GM13976 (cell line): ENCODE results near the gene GPR68.
"Not testable (repeated sequence)": the region's sequence is repeated elsewhere in the genome, so short reads cannot be mapped to it uniquely, and the experiment has no call there.

Experiments used
- DNase-seq: peaks from one replicate; pipeline ENCODE4 v3.0.0; 2012; ENCODE audit warnings: low spot score
- in situ Hi-C: fragments of 300-500 bp; cut with MboI; formaldehyde crosslinking; loops from one replicate; pipeline ENCODE4 v1.12.0; 2022; ENCODE audit warnings: low sequenced_read_pairs, mixed read lengths, inconsistent platforms; ENCODE audit not compliant: unreplicated experiment
- TF ChIP-seq, protein P1 (sequence below): IDR thresholded peaks from 2 replicates; pipeline ENCODE4 v1.5.1; 2012; ENCODE audit warnings: borderline replicate concordance, mild to moderate bottlenecking; ENCODE audit not compliant: insufficient read depth; ENCODE audit errors: extremely low read depth, missing control alignments, control extremely low read depth

Gene GPR68

DNA sequence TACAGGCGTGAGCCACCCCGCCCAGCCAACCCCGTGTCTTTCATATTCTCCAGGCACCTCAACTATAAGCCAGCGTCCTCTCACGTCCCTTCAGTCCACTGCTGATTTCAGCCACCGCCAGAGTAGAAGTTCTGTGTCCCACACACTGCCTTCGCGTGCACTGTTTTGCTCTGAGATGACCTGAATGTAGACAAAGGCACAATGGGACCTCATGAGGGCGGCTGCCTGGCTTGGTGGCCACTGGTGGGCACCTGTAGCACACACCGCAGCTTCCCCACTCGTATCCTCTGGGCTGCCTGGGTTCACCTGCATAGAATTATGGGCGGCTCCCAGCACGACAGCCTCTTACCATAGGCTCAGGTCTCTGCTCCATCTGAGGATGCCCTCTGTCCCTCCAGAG, 57.2 kb downstream of the GPR68 start:
- TF ChIP-seq, protein P1, sequence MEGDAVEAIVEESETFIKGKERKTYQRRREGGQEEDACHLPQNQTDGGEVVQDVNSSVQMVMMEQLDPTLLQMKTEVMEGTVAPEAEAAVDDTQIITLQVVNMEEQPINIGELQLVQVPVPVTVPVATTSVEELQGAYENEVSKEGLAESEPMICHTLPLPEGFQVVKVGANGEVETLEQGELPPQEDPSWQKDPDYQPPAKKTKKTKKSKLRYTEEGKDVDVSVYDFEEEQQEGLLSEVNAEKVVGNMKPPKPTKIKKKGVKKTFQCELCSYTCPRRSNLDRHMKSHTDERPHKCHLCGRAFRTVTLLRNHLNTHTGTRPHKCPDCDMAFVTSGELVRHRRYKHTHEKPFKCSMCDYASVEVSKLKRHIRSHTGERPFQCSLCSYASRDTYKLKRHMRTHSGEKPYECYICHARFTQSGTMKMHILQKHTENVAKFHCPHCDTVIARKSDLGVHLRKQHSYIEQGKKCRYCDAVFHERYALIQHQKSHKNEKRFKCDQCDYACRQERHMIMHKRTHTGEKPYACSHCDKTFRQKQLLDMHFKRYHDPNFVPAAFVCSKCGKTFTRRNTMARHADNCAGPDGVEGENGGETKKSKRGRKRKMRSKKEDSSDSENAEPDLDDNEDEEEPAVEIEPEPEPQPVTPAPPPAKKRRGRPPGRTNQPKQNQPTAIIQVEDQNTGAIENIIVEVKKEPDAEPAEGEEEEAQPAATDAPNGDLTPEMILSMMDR, result no peak
- in situ Hi-C loops, result loop anchor here (25.0 kb wide), 1 partner anchor 225 kb away; the partner anchor contains the start of gene CCDC88C
- DNase-seq, result no peak

DNA sequence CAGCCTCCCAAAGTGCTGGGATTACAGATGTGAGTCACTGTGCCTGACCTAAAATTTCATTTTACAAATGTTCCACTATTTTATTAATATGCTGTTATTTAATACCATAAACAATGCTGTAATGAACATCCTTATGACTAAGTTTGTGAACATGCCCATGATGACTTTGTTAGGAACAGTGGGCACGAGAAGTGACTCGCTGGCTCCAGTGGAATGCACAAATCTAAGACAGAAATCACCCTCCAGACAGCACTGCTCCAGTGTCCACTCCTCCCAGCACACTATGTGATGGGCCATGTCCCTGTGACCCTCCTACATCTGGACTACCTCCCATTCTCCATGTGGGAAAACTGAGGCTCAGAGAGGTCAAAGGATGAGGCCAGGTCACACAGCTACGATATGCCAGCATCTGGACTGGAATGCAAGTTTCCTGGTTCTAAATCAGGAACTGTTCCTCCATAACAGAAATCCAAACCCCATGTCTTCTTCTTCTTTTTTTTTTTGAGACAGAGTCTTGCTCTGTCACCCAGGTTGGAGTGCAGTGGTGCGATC, 57.9 kb downstream of the GPR68 start:
- in situ Hi-C loops, result loop anchor here (25.0 kb wide), 1 partner anchor 226 kb away; the partner anchor contains the start of gene CCDC88C
- TF ChIP-seq, protein P1, result no peak
- DNase-seq, result no peak

DNA sequence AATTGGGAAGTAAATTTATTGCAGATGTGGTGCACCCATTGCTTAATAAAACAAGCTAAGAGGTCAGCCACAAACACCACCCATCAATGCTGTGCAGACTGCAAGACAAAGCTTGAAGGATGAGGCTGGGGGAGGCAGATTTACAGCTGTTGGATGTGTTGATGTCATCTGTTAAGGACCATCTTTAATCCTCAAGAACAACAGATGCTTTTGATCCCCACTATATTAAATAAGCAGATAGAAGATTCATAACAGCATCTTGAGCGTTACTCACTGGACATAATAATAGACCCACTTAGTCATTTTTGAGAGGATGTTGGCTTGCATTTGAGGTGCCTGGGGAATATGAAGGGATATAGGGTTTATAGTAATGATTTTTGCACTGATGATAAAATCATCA, 58.8 kb downstream of the GPR68 start:
- no peak for DNase-seq
- TF ChIP-seq, protein P1, result no peak
- in situ Hi-C loops, result loop anchor here (25.0 kb wide), 1 partner anchor 227 kb away; the partner anchor contains the start of gene CCDC88C

DNA sequence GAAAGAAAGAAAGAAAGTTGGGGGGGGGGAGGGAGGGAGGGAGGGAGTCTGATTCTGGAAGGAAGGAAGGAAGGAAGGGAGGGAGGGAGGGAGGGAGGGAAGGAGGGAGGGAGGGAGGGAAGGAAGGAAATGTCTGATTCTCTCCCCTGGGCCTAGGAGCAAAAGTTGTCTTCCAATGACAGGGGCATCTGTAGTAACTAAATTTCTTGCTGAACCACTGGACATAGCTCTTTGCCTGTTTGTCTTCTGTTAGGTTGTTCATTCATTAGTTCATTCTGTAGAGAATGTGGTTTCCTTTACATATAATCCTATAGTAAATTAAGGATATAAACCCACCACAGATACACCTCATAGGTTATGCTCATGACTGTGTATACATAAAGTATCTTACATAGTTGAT, 59.9 kb downstream of the GPR68 start:
- no peak for DNase-seq
- in situ Hi-C loops, result loop anchor here (25.0 kb wide), 1 partner anchor 228 kb away; the partner anchor contains the start of gene CCDC88C
- TF ChIP-seq, protein P1, result no peak

DNA sequence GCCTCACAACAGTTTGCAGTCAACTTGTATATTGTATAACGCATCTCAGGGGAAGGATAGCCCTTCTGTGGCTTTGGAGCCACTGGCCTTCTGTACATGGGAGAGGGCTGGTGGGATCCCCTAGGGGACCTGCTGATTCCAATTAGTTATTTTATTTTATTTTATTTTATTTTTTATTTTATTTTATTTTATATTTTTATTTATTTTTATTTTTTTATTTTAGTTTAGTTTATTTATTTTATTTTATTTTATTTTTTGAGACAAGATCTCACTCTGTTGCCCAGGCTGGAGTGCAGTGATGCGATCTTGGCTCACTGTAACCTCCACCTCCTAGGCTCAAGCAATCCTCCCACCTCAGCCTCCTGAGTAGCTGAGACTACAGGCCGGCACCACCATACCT, 61.8 kb downstream of the GPR68 start:
- DNase-seq, result not testable (repeated sequence)
- in situ Hi-C loops, result loop anchor here (25.0 kb wide), 1 partner anchor 230 kb away; the partner anchor contains the start of gene CCDC88C
